ENCODE measurements around the gene UTP14C.
"Not testable (repeated sequence)": the region's sequence is repeated elsewhere in the genome, so short reads cannot be mapped to it uniquely, and the experiment has no call there.

The UTP14C gene

DNA sequence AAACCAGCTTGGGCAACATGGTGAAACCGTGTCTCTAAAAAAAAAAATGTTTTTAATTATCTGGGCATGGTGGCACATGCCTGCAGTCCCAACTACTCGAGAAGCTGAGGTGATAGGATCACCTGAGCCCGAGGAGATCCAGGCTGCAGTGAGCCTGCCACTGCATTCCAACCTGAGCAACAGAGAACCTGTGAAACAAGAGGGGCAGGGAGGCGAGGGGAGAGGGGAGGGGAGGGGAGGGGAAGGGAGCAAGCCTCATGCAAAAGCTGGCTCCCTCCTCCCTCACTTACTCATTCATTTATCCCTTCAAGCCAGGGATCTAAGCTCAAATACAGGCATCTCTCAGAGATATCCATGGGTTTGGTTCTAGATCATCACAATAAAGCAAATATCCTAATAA, 22.1 kb upstream of the UTP14C start:
- no peak for DNase-seq (ENCODE audit: low read depth)

DNA sequence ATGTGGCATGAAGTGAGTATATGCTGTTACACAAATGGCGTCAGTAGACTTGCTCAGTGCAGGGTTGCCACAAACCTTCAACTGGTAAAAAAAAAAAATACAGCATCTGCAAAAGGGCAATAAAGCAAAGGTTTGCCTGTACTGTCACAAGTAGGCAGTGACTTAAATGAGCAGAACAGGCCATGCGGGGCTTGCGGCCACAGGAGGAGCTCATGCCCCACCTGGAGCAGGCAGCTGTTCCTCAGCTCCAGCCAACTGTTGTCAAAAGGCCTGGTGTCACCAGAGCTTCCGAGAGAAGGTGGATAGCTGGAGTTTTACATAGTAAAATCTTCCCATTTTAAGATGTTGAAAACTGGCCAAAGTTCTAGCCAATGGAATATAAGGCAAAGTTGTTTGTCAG, 20.9 kb upstream of the UTP14C start:
- DNase-seq (ENCODE audit: low read depth): no peak

DNA sequence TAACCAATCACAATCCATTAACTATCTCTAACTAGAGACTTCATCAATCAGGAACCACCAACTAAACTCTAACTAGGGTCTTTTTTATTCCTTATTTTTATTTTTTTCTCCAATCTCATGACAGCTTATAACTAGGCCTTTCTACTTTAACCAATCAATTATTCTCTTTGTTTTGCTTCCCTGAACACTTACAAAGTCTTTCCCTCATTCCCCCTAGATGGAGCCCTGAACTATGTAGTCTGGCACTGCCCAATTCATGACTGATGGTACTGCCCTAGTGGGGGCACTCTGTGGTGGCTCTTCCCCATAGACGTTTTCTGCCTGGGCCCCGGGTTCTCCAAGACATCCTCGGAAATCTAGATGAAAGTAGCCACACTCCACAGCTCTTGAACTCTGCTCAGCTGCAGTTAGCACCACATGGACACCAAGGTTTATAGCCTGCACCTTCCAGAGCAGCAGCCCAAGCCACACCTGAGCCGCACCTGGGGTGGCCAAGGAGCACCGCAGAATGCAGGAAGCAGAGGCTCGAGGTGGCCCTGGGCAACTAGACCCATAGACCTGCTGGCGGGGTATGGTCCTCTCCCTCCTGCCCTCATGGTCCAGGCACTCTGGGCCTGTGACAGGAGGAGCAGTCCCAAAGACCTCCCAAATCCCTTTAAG, 19.9 kb upstream of the UTP14C start:
- no peak for DNase-seq (ENCODE audit: low read depth)

DNA sequence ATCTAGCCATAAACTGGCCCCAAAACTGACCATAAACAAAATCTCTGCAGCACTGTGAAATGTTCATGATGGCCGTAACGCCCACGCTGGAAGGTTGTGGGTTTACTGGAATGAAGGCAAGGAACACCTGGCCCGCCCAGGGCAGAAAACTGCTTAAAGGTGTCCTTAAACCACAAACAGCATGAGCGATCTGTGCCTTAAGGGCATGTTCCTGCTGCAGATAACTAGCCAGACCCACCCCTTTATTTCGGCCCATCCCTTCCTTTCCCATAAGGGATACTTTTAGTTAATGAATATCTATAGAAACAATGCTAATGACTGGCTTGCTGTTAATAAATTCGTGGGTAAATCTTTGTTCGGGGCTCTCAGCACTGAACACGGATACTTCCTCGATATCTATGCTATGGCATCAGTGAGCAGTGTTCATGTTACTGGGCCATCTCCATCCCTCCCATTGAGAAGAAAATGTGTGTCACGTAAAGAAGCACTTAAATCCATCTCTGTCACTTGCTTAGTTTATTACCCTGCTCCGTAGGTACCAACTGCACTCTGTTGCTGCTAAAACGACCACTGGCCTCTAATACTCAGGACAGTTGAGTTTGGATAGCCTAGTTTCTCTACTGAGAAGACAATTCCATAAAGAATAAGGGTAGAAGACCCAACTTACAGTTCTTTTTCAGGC, 18.5 kb upstream of the UTP14C start:
- no peak for DNase-seq (ENCODE audit: low read depth)

DNA sequence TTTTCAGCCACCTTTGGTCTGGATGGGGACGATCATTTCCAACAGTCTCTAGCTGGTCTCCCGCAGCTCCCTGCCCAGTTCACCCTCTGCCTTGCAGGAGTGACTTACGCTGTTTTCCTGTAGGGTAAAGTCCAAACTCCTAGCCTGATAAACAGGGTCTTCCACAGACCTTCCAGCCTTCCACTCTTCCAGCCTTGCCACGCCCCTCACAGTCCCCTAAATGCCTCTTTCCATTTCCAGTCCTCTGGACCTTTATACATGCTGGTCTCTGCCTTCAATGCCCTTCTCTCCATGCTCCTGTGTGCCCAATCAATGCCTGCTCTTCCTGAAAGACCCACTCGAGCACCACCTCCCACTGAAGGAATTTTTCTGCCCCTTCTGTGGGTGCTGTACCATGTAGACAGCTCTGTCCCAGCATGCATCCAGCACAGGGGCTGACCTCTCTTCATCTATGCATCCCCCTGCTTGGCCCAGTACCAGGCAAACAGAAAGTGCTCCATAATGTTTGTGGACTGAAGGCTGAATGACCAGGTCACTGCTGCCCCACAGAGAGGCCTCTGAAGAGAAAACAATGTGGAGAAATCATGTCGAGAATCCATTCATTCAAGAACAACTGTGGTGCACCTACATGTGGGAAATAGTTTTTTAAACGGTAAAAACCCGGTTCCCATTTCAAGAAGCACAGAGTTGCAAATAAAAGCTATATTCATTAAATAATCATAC, 17.8 kb upstream of the UTP14C start:
- DNase-seq (ENCODE audit: low read depth): no peak

DNA sequence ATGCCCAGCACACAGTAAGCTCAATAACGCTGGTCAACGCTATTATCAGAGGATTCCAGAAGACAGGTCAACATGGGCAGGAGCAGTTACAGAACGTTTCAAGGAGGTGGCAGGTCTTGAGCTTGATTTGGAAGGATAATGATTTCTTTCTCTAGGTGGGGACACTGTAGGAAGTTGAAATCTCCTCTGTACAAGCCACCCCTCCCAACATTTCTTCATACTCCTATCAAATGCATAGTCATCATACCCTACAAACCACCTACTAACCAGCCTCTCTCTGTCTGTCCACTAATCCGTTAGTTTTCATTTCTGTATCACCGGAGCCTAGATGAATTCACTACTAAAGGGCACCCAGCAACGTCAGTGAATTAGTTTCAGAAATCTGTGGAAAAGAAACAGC, 14.5 kb upstream of the UTP14C start:
- no peak for DNase-seq (ENCODE audit: low read depth)

DNA sequence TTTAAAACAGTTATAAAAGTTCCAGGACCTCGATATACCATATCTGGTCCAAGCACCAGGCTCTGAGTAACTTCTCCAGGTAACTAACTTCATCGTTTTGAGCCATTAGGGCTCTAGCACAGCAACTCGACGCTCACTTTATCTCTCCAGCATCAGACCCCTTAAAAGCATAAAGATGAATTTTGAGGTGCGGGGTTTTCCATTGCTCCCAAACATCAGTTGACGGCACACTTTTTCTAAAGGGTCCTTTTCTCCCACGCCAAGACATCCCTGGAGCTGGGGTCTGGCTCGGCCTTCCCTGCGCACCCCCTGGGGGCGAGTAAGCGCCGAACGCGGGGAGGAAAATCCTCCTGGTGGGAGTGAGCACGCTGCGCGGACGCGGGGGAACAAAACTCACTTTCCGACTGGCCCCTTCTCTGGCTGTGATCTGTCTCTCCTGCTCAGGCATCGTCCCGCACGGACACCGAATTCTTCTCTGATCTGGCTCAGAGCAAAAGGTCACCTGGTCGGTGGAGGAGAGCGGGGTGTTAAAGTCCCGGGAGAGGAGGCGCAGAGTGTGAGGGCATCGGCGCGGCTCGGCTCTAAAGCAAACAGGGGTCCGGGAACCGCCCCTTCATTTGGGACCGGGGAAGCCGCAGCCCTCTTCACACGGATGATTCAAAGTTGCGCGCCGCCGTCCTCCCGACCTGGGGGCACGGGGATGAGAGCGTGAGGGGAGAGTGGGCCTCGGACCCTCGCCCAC, 13.4 kb upstream of the UTP14C start, which contains the start of gene ATP7B:
ATP7B (minus strand) TSS at position 561 of the 742 bp plus-strand sequence; CDS start at position 448, 113 bp downstream.
- DNase-seq (ENCODE audit: low read depth): no peak

DNA sequence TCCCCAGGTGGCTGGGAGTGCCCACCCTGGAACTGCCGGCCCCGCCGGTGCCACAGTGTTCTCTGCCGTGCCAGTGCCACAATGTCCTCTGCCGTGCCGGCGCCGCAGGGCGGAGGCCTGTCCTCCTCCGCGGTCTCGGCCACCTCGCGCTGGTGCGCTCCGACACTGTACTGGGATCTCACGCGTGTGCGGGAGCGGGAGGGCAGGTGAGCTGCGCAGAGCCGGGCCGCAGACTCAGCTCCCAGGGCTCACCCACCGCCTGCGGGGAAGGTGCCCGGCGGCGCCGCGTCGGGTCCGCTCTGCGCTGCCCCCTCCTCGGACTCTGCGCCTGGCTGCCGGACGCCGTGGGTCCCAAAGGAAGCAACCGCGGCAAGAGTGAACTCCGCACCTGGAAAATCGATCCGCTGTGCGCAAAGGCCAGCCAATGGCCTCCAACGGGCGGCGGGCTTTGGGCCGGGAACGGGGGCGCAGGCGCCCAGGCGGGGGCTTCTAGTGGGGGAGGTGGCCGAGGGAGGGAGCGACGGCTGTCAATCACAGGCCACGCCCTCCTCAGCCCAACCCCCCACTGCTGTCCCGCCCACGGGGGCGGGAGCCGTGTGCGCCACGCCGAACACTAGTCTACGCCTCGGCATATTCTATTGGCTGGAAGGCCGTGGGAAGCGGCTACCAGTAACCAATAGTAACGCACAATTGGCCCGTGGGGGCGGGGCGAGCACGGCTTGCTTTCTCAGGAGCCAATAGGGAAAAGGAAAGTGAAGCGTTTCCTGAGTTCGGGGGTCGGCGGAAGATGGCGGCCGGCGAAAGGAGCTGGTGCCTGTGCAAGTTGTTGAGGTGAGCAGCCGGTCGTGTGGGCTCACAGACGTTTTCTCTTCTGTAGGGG, 12.6 kb upstream of the UTP14C start, which contains the start of gene ALG11:
ALG11 (plus strand) TSS at position 767 of the 880 bp plus-strand sequence; CDS start at position 788, 21 bp downstream.
- peak; percentile 99 for DNase-seq (ENCODE audit: low read depth)

DNA sequence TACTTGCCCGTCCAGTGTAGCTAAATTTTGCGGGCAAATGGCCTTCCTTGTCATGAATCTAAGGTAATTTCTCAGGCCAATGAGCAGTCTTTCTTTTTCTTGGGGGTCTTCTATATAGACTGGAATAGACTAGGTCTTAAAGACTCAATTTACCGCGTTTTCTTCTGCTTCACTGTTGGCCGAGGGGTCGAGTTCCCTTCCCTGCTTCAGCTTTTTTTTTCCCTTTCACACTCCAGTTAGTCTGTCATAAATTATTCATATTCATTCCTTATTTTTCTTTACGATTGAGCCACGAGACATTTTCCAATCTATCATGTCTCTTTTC, 12.0 kb upstream of the UTP14C start:
- no peak for DNase-seq (ENCODE audit: low read depth)

DNA sequence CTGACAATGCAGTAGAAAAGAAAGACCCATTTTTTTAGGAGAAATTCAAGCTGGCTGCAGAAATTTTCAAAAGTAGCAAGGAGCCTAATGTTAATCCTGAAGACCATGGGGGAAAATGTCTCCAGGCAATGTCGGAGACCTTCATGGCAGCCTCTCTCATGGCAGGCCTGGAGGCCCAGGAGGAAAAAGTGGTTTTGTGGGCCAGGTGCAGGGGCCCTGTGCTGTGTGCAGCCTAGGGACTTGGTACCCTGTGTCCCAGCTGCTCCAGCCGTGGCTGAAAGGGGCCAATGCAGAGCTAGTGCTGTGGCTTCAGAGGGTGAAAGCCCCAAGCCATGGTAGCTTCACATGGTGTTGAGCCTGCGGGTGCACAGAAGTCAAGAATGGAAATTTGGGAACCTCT, 8.2 kb upstream of the UTP14C start:
- no peak for DNase-seq (ENCODE audit: low read depth)

DNA sequence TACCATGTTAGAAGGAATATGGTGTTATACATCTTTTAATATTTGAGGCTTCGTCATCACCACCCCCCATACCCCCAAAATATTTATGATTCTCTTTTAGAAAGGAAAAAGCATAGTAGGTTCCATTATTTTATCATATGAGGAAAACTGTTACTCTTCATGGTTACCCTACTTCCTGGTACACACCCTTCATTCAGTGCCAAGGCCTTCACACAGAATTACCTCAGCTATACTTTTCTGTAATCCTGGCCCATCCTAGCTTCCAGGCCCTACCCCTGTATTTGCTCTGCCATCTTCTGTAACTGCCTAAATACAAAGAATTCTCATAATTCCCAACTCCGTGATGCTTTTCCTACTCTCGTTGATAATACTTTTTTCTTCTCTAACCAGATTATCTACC, 4.3 kb upstream of the UTP14C start:
- DNase-seq (ENCODE audit: low read depth): no peak

DNA sequence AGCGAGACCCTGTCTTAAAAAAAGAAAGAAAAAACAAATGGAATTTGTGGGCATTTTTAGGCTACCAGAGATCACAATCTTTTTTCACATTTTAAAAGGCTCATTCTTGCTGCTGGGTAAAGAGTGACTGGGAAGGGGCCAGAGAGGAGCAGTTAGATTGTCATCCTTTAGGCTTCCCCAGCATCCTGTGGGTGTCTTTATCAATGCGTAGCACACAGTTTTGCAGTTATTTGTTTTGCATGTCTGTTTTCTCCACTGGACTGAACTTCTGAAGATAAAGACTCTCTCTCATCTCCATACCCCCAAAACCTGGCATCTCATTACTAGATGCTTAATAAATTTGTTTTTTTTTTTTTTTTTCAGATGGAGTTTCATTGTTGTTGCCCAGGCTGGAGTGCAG, 2.1 kb upstream of the UTP14C start:
- no peak for DNase-seq (ENCODE audit: low read depth)

DNA sequence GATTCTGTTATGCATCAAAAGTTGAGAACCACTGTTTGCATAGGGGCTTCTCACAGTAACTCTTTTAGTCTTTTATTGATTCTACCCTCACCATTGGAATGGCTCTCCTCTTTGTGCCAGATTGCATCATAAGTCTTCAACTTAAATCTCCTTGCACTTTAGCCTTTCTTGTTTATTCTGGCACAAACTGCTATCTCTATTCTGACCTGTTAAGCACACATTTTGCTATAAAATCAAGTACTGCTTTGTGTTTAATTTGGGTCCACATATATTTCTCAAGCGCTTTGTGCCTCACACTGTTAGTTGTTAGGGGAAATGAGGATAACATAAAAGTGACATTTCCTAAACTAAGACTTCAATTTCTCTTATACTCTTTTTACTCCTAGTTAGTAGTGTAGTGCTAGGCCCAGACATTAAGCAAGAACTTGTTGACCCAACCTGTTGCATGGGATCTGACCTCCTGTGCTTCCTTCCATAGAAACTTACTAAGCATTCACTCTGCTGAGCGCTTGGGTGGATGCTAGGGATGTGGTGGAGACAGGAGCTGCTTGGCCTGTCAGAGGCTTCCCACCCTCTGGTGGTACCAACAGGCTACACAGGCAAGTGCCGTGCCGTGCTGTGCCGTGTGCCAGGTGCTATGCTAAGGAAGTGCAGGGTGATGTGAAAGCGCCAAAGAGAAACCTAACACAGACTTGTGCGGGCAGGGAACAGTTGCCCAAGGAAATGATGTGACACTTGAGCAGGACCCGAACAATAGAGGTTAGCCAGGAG, 1.2 kb downstream of the UTP14C start:
- DNase-seq (ENCODE audit: low read depth): no peak

DNA sequence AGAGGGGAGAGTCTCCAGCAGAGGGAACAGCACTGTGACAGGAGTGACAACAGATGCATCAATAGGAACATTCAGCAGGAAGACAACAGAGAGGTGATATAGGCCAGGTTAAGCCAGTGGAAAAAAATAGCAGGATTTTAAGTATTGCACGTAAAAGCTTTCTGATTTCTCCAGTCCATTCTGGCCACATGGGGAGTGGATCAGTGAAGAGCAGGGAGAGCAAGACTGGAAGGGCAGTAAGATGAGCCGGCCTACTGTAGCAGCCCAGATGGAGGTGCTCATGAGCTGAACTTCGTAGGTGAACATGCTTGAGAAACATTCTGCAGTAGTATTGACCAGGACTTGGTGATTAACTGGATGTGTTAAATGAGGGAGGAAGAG, 1.7 kb downstream of the UTP14C start:
- DNase-seq (ENCODE audit: low read depth): no peak

DNA sequence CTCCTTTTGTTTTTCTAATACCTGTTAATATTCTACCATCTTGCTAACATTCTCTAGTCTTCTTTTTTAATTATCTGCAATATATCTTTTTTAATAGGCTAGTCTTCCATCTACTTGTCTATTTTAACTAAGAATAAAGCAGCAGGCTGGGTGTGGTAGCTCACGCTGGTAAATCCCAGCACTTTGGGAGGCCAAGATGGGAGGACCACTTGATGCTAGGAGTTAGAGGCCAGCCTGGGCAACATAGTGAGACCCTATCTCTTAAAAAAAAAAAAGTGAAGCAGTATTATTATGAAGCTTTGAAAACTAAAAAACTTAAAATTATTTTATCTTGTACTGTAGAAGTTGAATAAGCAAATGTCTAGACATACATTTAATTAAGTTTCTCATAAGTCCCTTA, 3.3 kb downstream of the UTP14C start:
- no peak for DNase-seq (ENCODE audit: low read depth)

DNA sequence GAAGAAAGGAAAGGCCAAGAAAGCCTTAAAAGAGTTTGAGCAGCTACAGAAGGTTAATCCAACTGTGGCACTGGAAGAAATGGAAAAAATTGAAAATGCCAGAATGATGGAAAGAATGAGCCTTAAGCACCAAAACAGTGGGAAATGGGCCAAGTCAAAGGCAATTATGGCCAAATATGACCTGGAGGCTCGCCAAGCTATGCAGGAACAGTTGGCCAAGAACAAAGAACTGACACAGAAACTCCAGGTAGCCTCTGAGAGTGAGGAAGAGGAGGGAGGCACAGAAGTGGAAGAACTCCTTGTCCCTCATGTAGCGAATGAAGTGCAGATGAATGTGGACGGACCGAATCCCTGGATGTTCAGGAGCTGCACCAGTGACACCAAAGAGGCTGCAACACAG, 5.1 kb downstream of the UTP14C start:
- DNase-seq (ENCODE audit: low read depth): no peak

DNA sequence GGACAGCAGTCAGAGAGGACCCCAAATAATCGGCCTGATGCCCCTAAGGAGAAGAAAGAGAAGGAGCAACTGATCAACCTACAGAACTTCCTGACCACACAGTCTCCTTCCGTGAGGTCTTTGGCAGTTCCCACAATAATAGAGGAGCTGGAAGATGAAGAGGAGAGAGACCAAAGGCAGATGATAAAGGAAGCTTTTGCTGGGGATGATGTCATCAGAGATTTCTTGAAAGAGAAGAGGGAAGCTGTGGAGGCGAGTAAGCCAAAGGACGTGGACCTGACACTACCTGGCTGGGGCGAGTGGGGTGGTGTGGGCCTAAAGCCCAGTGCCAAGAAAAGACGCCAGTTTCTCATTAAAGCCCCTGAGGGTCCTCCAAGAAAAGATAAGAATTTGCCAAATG, 5.9 kb downstream of the UTP14C start:
- not testable (repeated sequence) for DNase-seq (ENCODE audit: low read depth)

DNA sequence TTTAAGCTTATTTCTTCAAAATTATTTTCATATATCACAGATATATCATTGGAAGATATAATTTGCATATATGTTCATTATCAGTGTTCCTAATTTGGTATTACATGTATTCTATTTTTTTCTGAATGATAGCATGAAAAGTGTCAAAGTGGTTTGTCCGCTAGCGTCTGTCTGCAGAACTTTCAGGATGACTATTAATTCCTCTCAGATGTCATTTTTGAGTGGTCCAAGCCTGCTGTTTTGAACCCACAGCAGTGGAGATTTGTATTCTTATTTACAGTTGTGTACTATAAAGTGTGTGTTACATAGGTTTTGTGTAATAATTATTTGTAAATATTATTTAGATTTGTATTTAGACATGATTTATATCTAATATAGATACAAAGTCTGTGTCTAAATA, 8.5 kb downstream of the UTP14C start:
- no peak for DNase-seq (ENCODE audit: low read depth)

DNA sequence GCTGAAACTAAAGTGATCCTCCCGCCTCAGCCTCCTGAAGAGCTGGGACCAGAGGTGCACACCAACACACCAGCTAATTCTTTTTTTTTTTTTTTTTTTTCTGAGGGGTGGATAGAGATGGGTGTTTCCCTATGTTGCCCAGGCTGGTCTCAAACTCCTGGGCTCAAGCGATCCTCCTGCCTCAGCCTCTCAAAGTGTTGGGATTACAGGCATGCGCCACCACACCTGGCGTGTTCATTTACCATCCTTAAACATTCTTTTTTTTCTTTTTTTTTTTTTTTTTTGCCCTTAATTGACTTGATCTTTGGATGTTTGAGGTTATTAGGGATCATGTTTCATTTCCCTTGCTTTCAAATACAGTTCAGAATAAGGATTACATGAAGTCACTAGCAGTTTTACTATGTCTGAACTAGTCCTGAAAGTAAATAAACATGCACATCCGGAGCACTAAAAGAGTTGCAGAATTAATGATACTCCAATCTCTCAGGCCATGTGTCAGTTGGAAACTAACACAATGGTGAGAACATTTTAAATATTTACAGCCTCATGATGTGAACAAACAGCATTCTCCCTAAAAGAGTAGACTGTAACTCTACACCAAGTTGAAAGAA, 10.2 kb downstream of the UTP14C start:
- DNase-seq (ENCODE audit: low read depth): no peak

DNA sequence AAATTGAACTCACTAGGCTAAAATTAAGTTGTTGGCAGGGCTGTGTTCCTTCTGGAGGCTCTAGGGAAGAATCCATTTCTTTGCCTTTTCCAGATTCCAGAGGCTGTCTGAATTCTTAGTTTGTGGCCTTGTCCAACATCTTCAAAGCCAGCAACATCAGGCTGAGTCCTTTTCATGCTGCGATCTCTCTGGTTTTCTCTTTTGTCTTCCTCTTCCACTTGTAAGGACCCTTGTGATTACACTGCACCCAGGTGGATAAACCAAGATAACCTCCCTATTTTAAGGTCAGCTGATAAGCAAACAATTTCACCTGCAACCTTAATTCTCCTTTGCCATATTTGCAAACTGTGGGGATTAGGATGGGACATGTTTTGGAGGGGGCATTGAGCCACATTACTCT, 11.5 kb downstream of the UTP14C start:
- no peak for DNase-seq (ENCODE audit: low read depth)

Data from activated T-cell treated with anti-CD3 and anti-CD28 coated beads for 24 hours (primary cell).